ENCODE results near the gene DEK. TPM values are rescaled to one million over a fixed set of nuclear protein-coding genes. Genes with fewer than 3 reads are reported as not detected.

DEK gene
- total and polyA plus RNA-seq, 4 donors: 35.2 to 87.6 (median 56.6) TPM

GRCh38 chr6:18213439-18213838 is 50.9 kb downstream of the DEK start:
- DNase-seq (no peak), ATAC-seq (ENCODE audit: insufficient read depth, low FRiP score) (no peak)
- peaks cover 16 to 25% (median 22%) of the 10 kb centered on the region in 4 donors for H3K36me3 ChIP-seq (ENCODE audit: control insufficient read depth in 4 of 4, insufficient read depth in 4 of 4, low read length in 4 of 4)
- no peaks in the 10 kb centered on the region for H3K9me3 ChIP-seq (ENCODE audit: control insufficient read depth in 4 of 4, insufficient read depth in 3 of 4, low read length in 3 of 4)
- no peak overlapping the region for H3K27ac ChIP-seq (ENCODE audit: low read depth in 1 of 2, low read length in 1 of 2)
- H3K4me1 ChIP-seq (ENCODE audit: control insufficient read depth in 5 of 5, insufficient read depth in 5 of 5, low read length in 5 of 5): peaks cover 0 to 6% (median 0%) of the 10 kb centered on the region in 5 donors
- H3K27me3 ChIP-seq (ENCODE audit: control insufficient read depth in 3 of 3, insufficient read depth in 3 of 3, low read length in 2 of 3): no peaks in the 10 kb centered on the region
- H3K9ac ChIP-seq (ENCODE audit: insufficient read depth in 1 of 2, low read length in 2 of 2): no peak overlapping the region
- 86 to 94% methylated on average over 9 of the region's 9 CpGs for WGBS, 2 donors
- no peak overlapping the region for H3K4me3 ChIP-seq
- no peak for TF ChIP-seq CTCF (IDR thresholded peaks at IDR 0.05; ENCODE audit: control extremely low read depth, extremely low read depth)

- Histone ChIP-seq H3K36me3 (ENCODE audit: control insufficient read depth in 4 of 4, insufficient read depth in 4 of 4, low read length in 4 of 4) (peaks cover 16 to 22% (median 21%) of the 10 kb centered on the region in 4 donors), H3K9me3 (ENCODE audit: control insufficient read depth in 4 of 4, insufficient read depth in 3 of 4, low read length in 3 of 4) (no peaks in the 10 kb centered on the region), H3K27ac (ENCODE audit: low read depth in 1 of 2, low read length in 1 of 2) (no peak overlapping the region), H3K4me3 (no peak overlapping the region), H3K27me3 (ENCODE audit: control insufficient read depth in 3 of 3, insufficient read depth in 3 of 3, low read length in 2 of 3) (no peaks in the 10 kb centered on the region), H3K4me1 (ENCODE audit: control insufficient read depth in 5 of 5, insufficient read depth in 5 of 5, low read length in 5 of 5) (peaks cover 0 to 6% (median 0%) of the 10 kb centered on the region in 5 donors), H3K9ac (ENCODE audit: insufficient read depth in 1 of 2, low read length in 2 of 2) (no peak overlapping the region)
- 84 to 90% methylated on average over 4 of the region's 4 CpGs for WGBS, 2 donors
- no peak for DNase-seq
- no peak for ATAC-seq (ENCODE audit: insufficient read depth, low FRiP score)
- TF ChIP-seq CTCF (IDR thresholded peaks at IDR 0.05; ENCODE audit: control extremely low read depth, extremely low read depth): no peak
Measured at GRCh38 chr6:18212231-18212630, 52.1 kb downstream of the DEK start.

- H3K27ac ChIP-seq (ENCODE audit: low read depth in 1 of 2, low read length in 1 of 2): no peak overlapping the region
- peaks cover 12 to 24% (median 17%) of the 10 kb centered on the region in 4 donors for H3K36me3 ChIP-seq (ENCODE audit: control insufficient read depth in 4 of 4, insufficient read depth in 4 of 4, low read length in 4 of 4)
- ATAC-seq (ENCODE audit: insufficient read depth, low FRiP score): no peak
- no peaks in the 10 kb centered on the region for H3K27me3 ChIP-seq (ENCODE audit: control insufficient read depth in 3 of 3, insufficient read depth in 3 of 3, low read length in 2 of 3)
- 92 to 95% methylated on average over 6 of the region's 6 CpGs for WGBS, 2 donors
- no peak overlapping the region for H3K9ac ChIP-seq (ENCODE audit: insufficient read depth in 1 of 2, low read length in 2 of 2)
- peaks cover 0 to 6% (median 0%) of the 10 kb centered on the region in 5 donors for H3K4me1 ChIP-seq (ENCODE audit: control insufficient read depth in 5 of 5, insufficient read depth in 5 of 5, low read length in 5 of 5)
- no peak overlapping the region for H3K4me3 ChIP-seq
- no peaks in the 10 kb centered on the region for H3K9me3 ChIP-seq (ENCODE audit: control insufficient read depth in 4 of 4, insufficient read depth in 3 of 4, low read length in 3 of 4)
- TF ChIP-seq CTCF (IDR thresholded peaks at IDR 0.05; ENCODE audit: control extremely low read depth, extremely low read depth): no peak
- DNase-seq: no peak
Measured at GRCh38 chr6:18211338-18211737, 53.0 kb downstream of the DEK start.

GRCh38 chr6:18210707-18211106 is 53.6 kb downstream of the DEK start:
- H3K27ac ChIP-seq (ENCODE audit: low read depth in 1 of 2, low read length in 1 of 2): no peak overlapping the region
- 88 to 94% methylated on average over 5 of the region's 5 CpGs for WGBS, 2 donors
- no peaks in the 10 kb centered on the region for H3K27me3 ChIP-seq (ENCODE audit: control insufficient read depth in 3 of 3, insufficient read depth in 3 of 3, low read length in 2 of 3)
- H3K4me3 ChIP-seq: no peak overlapping the region
- ATAC-seq (ENCODE audit: insufficient read depth, low FRiP score) (no peak), DNase-seq (no peak)
- no peaks in the 10 kb centered on the region for H3K9me3 ChIP-seq (ENCODE audit: control insufficient read depth in 4 of 4, insufficient read depth in 3 of 4, low read length in 3 of 4)
- H3K36me3 ChIP-seq (ENCODE audit: control insufficient read depth in 4 of 4, insufficient read depth in 4 of 4, low read length in 4 of 4): peaks cover 9 to 24% (median 19%) of the 10 kb centered on the region in 4 donors
- TF ChIP-seq CTCF (IDR thresholded peaks at IDR 0.05; ENCODE audit: control extremely low read depth, extremely low read depth): no peak
- H3K4me1 ChIP-seq (ENCODE audit: control insufficient read depth in 5 of 5, insufficient read depth in 5 of 5, low read length in 5 of 5): peaks cover 0 to 6% (median 0%) of the 10 kb centered on the region in 5 donors
- H3K9ac ChIP-seq (ENCODE audit: insufficient read depth in 1 of 2, low read length in 2 of 2): no peak overlapping the region

Data from lung (tissue), 12 donors.